HPDE6-E6E7 (cell line): ENCODE results near the gene IMPDH1.
"Not testable (repeated sequence)": the region's sequence is repeated elsewhere in the genome, so short reads cannot be mapped to it uniquely, and the experiment has no call there.

ENCODE experiments used
- DNase-seq: peaks from one replicate; pipeline ENCODE4 v3.0.0; 2011; ENCODE audit warnings: missing footprints; ENCODE audit errors: extremely low spot score

The IMPDH1 gene

GRCh38 chr7:128409596-128410450 lies at the start of gene IMPDH1:
Gene IMPDH1 (minus strand): TSS chr7:128409982. CDS start chr7:128409901, 81 bp downstream.
- peak; percentile 91 for DNase-seq

DNA sequence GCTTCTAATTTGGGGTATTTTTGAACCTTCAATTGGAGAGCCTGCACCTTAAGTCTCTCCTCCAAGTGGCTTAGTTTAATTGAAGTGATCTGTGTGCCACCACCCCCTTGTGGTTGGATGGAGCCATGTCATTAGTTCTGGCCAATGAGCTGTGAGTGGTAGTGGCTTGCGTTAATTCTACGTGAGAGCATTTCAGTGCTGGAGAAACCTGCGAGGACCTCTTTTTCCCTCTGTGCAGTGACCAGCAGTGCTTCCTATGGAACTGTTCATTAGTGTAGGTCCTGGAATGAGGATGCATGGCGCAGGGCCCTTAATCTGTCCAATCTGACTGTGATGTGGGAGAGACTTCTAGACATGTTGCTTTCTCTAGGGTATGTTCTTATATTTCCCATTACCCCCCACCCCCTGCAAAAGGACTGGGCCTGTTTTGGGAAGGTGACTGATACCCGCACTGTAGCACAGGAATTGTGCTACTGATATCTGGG lies 49.7 kb upstream of the IMPDH1 start:
- peak; percentile 33 for DNase-seq

DNA sequence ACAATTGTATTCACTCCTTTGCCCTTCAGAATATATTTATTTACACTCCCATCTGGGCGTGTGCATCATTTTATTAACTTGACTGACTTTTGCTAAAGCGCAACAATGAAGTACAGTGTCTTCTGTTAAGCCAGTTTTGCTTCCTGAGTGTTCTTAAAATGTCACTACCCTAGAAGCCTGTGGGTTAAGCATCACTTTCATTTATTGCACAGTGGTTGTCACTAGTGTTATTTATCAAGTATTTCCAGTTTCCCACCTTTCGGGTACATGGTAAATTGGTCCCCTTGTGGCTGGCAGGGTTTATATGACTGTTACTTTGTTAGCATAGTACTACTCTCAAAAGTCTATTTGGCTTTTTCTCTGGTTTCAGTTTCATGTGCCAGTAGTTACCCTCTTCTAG lies 49.2 kb upstream of the IMPDH1 start:
- no peak for DNase-seq

DNA sequence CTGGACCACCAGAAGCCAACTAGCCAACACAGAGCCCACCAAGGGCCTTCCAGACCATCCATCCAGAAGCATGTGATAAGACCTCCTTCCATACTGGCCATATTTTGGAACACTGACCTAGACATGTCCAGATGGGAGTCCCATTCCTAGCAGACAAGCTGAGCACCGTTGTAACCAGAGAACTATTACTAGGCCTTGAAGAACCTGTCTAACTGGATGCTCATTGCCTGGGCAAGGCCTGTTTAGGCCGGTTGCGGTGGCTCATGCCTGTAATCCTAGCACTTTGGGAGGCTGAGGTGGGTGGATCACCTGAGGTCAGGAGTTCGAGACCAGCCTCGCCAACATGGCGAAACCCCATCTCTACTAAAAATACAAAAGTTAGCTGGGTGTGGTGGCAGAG lies 47.6 kb upstream of the IMPDH1 start:
- not testable (repeated sequence) for DNase-seq

DNA sequence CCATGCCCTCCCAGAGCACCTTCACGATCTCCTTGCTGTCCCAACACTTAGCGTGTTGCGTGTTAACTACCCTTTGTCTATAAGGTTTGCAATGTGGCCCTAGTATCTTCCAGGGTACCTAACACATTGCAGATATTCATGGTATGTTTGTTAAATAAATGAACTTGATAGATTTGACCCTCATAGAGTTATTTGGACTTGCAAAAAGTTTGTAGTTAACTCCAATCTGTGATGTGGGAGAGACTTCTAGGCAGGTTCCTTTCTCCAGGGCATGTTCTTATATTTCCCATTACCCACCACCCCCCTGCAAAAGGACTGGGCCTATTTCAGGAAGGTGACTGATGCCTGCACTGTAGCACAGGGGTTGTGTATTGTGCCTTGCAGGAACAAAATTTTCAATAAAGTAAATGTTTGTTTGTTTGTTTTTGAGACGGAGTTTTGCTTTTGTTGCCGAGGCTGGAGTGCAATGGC lies 46.5 kb upstream of the IMPDH1 start:
- no peak for DNase-seq

- peak; percentile 94 for DNase-seq
Measured at GRCh38 chr7:128455543-128456254, 45.9 kb upstream of the IMPDH1 start, which contains the start of gene HILPDA. Gene HILPDA (plus strand): TSS chr7:128455878. CDS start chr7:128457269, 1,391 bp downstream.

DNA sequence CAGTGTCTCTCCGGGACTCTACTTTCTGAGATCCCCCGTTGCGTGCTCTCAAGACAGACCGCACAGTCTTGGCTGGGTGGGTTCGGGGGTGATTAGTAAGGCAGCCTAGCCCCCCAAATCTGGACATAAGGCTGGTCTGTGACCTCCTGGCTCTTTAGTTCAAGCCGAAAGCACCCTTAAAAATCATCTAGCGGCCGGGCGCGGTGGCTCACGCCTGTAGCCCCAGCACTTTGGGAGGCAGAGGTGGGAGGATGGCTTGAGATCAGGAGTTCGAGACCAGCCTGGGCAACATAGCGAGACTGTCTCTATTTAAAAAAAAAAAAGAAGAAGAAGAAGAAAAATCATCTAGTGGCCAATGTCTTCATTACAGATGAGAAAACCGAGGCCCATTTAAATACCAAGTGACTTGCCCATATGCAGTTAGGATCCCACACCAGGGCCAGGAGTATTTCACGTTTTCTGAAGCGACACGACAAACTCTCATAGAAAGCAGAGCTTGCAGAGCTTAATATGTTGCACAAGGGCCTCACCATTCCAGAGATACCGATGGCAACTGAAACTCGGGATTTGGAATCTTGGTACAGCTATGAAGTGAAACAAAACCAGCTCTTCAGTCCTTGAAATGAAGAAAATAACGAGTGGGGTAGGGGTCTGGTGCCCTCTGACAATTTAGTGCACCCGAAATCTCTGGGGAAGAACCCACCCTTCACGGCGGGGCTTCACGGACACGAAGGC lies 45.2 kb upstream of the IMPDH1 start:
- DNase-seq: no peak

- DNase-seq: no peak
Measured at GRCh38 chr7:128453836-128454804, 44.3 kb upstream of the IMPDH1 start.

GRCh38 chr7:128452552-128452951 lies 42.8 kb upstream of the IMPDH1 start:
- no peak for DNase-seq

- DNase-seq: no peak
Measured at GRCh38 chr7:128450913-128451312, 41.1 kb upstream of the IMPDH1 start.

- DNase-seq: no peak
Measured at GRCh38 chr7:128450409-128450808, 40.6 kb upstream of the IMPDH1 start.

DNA sequence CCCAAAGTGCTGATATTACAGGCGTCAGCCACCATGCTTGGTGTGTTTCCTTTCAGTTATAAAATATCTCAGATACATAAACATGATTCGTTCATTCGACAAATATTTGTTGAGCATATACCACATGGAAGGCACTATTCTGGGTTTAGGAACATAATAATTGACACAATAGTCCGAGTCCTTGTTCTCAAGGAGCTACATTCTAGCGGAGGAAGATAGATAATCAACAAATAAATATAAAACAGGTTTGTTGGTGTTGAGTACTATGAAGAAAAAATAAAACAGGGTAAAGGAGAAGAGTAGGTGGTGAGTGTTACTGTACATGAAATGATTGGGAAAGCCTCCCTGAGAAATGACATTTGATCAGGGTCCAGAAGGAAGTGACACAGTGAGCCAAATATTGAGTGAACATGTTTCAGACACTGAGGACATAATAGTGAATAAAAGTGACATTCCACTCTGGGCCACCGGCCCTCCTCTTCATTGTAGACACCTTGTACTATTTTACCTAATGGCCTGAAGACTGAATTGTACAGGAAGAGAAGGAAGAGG lies 39.0 kb upstream of the IMPDH1 start:
- DNase-seq: no peak

DNA sequence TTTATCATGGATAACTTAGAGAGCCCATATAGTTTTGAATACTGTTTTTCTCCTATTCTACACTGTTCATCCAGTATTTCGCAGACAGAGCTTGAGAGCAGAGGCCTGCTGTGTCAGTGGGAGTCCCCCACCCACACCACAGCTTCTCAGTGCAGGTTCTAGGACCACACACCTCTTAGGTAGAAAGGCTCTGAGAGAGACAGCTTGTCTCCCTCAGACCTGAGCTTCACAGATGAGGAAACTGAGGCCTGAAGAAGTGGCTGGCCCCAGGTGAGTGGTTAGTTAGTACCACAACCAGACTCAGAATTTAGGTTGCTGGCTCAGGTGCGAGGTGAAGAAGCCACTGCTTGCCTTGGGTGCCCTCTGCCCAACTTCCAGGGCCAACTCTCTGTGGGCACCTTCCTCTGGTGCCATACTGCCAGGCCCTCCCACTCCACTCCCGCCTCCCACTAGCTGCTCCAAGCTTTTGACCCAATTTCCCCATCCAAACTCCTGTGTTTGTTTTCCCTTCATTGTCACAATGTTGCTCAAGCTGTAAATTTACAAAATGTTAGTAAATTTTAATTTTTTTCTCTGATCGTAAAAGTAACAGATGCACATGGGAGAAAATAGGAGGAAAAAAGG lies 38.3 kb upstream of the IMPDH1 start:
- DNase-seq: no peak

- no peak for DNase-seq
Measured at GRCh38 chr7:128446306-128446705, 36.5 kb upstream of the IMPDH1 start.

DNA sequence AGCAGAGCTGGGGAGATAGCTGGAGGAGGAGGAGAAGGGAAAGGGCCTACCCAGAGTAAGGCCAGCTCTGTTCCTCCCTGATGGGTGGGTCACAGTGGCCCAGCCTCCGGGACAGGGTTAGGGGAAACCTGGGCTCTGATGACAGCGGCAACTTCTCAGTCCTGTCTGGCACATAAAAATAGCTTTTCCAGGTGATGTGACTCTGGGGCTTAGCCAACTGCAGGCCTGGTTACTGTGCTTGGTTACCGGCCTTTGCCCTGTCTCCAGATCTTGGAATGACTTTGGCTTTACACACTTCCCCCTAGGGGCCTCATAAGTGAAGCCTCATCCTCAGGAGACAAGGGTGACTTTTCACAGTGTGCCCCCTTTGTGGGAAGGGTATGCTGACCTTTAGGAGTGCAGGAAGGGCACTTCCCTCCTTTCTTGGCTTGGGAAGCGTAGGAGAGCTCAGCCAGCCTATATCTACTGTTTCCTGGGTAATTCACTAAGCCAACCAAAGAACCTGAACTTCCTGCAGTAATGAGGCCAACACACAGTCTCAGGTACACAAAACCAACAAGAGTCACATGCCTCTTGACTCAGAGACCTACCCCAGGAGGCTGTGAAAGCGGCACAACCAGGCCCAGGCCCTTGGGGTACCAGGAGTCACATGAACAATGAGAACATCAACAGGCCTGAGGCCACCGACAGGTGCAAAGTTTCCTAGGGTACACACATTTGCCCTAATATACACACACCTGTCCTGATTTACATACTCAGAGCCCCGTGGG lies 34.2 kb upstream of the IMPDH1 start:
- DNase-seq: no peak

- no peak for DNase-seq
Measured at GRCh38 chr7:128442356-128442755, 32.6 kb upstream of the IMPDH1 start.

- DNase-seq: no peak
Measured at GRCh38 chr7:128437426-128438332, 27.9 kb upstream of the IMPDH1 start.

GRCh38 chr7:128435327-128435686 lies 25.5 kb upstream of the IMPDH1 start:
- DNase-seq: no peak
